SK-N-MC (cell line): ENCODE data around the gene NDUFA13.
"Not testable (repeated sequence)": the region's sequence is repeated elsewhere in the genome, so short reads cannot be mapped to it uniquely, and the experiment has no call there.

Experiments
- EZH2 ChIP-seq: fragments of 200-600 bp; sonication (generic); IDR thresholded peaks from one replicate; pipeline ENCODE4 v1.6.1; 2017; ENCODE audit warnings: antibody characterized with exemption
- FOXP2 ChIP-seq: optimal IDR thresholded peaks from 2 replicates; pipeline ENCODE3; 2011; ENCODE audit warnings: mild to moderate bottlenecking, moderate library complexity; ENCODE audit not compliant: insufficient read depth; ENCODE audit errors: extremely low read length, control extremely low read depth
- POLR2AphosphoS5 ChIP-seq: IDR thresholded peaks from 2 replicates; pipeline ENCODE4 v1.6.1; 2012; ENCODE audit warnings: mild to moderate bottlenecking, low read depth, low read length, borderline replicate concordance

DNA sequence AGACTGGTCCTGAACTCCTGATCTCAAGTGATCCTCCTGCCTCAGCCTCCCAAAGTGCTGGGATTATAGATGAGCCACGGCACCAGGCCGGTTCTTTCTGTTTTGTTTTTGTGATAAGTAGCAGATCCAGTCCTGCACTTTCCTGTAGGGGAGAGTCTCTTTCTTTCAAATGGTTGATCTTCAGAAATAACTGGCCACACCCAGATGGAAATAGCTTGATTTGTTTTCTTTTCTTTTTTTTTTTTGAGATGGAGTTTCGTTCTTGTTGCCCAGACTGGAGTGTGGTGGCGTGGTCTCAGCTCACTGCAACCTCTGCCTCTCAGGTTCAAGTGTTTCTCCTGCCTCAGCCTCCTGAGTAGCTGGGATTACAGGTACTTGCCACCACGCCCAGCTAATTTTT lies 43.9 kb upstream of the NDUFA13 start:
- TF ChIP-seq EZH2, POLR2AphosphoS5, FOXP2: not testable (repeated sequence)
